HepG2 (cell line): Measurements from ENCODE around the gene HINFP. TPM values are rescaled to one million over a fixed set of nuclear protein-coding genes. Genes with fewer than 3 reads are reported as not detected.

ENCODE experiments used
- CSRNP2 ChIP-seq: sonication (generic); formaldehyde crosslinking; conservative IDR thresholded peaks from 2 replicates; pipeline ENCODE4 v1.8.0; 2022; ENCODE audit warnings: low read depth, missing genetic modification reagents
- ISX ChIP-seq: sonication (generic); formaldehyde crosslinking; conservative IDR thresholded peaks from 2 replicates; pipeline ENCODE4 v1.5.0; 2020; ENCODE audit warnings: missing genetic modification reagents
- MYC ChIP-seq: sonication (generic); formaldehyde crosslinking; IDR thresholded peaks from 2 replicates; pipeline ENCODE4 v1.9.0; 2021; ENCODE audit warnings: missing genetic modification reagents, borderline replicate concordance
- NFIC ChIP-seq: IDR thresholded peaks from 2 replicates; pipeline ENCODE4 v1.6.1; 2012; ENCODE audit warnings: mild to moderate bottlenecking, low read length, inconsistent platforms
- ZNF329 ChIP-seq: sonication (generic); formaldehyde crosslinking; IDR thresholded peaks from 2 replicates; pipeline ENCODE4 v1.9.0; 2021; ENCODE audit warnings: low read depth, mild to moderate bottlenecking, missing genetic modification reagents
- ZNF432 ChIP-seq: sonication (generic); formaldehyde crosslinking; IDR thresholded peaks from 2 replicates; pipeline ENCODE4 v1.5.0; 2020; ENCODE audit warnings: missing genetic modification reagents, mild to moderate bottlenecking, borderline replicate concordance
- ZNF576 ChIP-seq: sonication (generic); formaldehyde crosslinking; IDR thresholded peaks from 2 replicates; pipeline ENCODE4 v1.4.0; 2020; ENCODE audit warnings: mild to moderate bottlenecking, missing genetic modification reagents
- ZNF639 ChIP-seq: conservative IDR thresholded peaks from 2 replicates; pipeline ENCODE4 v1.6.1; 2018; ENCODE audit warnings: missing genetic modification reagents
- ZNF780A ChIP-seq: sonication (generic); formaldehyde crosslinking; IDR thresholded peaks from 2 replicates; pipeline ENCODE4 v1.8.0; 2022; ENCODE audit warnings: mild to moderate bottlenecking, missing genetic modification reagents, moderate library complexity
- polyA plus RNA-seq, 8 experiments: library from polyadenylated mRNA; depleted of rRNA in 3 of 8; stranded (reverse) in 7 of 8; unstranded in 1 of 8; fragments of >200 nt; fragmentation: Illumina TruSeq in 4 of 8; extraction: Trizol in 4 of 8; gene quantifications; 2 replicates each; pipeline versions ENCODE4 v1.2.1 to v1.2.3, GENCODE V29; 2011 to 2016; ENCODE audit warnings: low read depth in 4 of 8, missing spikeins in 1 of 8, mixed read lengths in 1 of 8; ENCODE audit not compliant: insufficient read depth in 1 of 8
- total RNA-seq, 5 experiments: library from RNA; depleted of rRNA; stranded (reverse); fragments of >200 nt; fragmentation: Illumina TruSeq; extraction: Trizol; gene quantifications; 2 replicates each; pipeline ENCODE4 v1.2.3, GENCODE V29; 2016; ENCODE audit warnings: low read depth in 1 of 5
- TF ChIP-seq, protein P1 (sequence below): sonication (generic); formaldehyde crosslinking; conservative IDR thresholded peaks from 2 replicates; pipeline ENCODE4 v1.4.0; 2020; ENCODE audit warnings: missing genetic modification reagents
- TF ChIP-seq, protein P2 (sequence below): sonication (generic); formaldehyde crosslinking; IDR thresholded peaks from 2 replicates; pipeline ENCODE4 v1.4.0; 2020; ENCODE audit warnings: missing genetic modification reagents
- TF ChIP-seq, protein P3 (sequence below): sonication (generic); formaldehyde crosslinking; IDR thresholded peaks from 2 replicates; pipeline ENCODE4 v1.4.0; 2020; ENCODE audit warnings: missing genetic modification reagents

Gene HINFP
- total and polyA plus RNA-seq, 2 of the 13 experiments (the other 11 are each of a cell fraction or from before 2014, with no cell fraction given) = 15.1 to 21.4 TPM

DNA sequence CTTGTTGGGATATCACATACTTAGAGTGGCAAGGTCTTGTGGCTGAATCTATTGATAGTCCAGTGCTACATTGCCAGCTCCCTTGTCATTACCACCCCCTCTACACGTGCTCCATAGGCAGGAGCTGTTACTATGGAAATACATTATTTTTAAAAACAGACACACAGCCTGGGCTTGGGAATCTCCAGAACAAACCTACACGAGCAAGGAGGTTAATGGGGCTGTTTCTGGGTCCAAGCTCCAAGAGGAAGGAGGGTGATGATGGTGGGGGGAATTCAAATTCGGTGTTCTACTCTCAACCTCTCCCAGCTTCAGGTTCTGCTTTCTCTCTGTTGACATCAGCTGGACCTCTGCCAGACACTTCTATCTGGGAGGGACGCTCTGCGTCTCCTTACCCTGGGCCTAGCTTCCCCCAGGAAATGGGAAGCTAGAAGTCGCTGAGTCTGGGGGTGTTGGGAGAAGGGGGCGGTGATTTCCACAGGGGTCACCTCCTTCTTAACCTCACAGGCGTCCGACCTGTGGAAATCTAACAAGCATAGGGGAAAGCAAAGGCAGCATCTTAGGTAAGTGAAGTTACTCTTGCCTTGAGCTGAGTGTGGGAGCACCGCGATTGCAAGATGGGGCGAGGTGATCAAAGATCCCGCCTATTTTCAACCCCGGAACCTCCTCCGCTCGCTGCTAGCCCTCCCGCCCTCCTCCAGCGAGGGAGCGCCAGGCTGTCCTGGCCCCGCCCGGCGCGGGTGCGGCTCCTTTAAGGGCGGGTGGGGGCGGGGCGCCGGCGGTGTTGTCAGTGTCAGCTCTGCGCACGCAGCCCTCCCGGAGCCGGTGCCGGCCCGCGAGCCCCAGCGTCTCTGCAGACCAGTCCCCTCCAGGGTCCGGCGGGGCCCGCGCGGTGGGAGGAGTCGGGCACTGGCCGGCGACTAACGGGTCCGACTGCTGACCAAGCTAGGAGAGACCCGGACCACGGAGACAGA, 14.5 kb upstream of the HINFP start, which contains the start of gene C2CD2L (continued):
- TF ChIP-seq ZNF576 (CRISPR knock-in tag) (no peak), MYC (CRISPR knock-in tag) (peak; percentile 47; the same call in 1 of the 2 replicates), ZNF780A (CRISPR knock-in tag) (no peak), ZNF329 (no peak), ZNF432 (CRISPR knock-in tag) (no peak), ISX (CRISPR knock-in tag) (no peak), CSRNP2 (CRISPR knock-in tag) (no peak), ZNF639 (CRISPR knock-in tag) (no peak), NFIC (no peak)
- TF ChIP-seq, protein P1, sequence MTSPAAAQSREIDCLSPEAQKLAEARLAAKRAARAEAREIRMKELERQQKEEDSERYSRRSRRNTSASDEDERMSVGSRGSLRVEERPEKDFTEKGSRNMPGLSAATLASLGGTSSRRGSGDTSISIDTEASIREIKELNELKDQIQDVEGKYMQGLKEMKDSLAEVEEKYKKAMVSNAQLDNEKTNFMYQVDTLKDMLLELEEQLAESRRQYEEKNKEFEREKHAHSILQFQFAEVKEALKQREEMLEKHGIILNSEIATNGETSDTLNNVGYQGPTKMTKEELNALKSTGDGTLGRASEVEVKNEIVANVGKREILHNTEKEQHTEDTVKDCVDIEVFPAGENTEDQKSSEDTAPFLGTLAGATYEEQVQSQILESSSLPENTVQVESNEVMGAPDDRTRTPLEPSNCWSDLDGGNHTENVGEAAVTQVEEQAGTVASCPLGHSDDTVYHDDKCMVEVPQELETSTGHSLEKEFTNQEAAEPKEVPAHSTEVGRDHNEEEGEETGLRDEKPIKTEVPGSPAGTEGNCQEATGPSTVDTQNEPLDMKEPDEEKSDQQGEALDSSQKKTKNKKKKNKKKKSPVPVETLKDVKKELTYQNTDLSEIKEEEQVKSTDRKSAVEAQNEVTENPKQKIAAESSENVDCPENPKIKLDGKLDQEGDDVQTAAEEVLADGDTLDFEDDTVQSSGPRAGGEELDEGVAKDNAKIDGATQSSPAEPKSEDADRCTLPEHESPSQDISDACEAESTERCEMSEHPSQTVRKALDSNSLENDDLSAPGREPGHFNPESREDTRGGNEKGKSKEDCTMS = no peak
- TF ChIP-seq, protein P2, sequence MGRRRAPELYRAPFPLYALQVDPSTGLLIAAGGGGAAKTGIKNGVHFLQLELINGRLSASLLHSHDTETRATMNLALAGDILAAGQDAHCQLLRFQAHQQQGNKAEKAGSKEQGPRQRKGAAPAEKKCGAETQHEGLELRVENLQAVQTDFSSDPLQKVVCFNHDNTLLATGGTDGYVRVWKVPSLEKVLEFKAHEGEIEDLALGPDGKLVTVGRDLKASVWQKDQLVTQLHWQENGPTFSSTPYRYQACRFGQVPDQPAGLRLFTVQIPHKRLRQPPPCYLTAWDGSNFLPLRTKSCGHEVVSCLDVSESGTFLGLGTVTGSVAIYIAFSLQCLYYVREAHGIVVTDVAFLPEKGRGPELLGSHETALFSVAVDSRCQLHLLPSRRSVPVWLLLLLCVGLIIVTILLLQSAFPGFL (CRISPR knock-in tag) = no peak
- TF ChIP-seq, protein P3, sequence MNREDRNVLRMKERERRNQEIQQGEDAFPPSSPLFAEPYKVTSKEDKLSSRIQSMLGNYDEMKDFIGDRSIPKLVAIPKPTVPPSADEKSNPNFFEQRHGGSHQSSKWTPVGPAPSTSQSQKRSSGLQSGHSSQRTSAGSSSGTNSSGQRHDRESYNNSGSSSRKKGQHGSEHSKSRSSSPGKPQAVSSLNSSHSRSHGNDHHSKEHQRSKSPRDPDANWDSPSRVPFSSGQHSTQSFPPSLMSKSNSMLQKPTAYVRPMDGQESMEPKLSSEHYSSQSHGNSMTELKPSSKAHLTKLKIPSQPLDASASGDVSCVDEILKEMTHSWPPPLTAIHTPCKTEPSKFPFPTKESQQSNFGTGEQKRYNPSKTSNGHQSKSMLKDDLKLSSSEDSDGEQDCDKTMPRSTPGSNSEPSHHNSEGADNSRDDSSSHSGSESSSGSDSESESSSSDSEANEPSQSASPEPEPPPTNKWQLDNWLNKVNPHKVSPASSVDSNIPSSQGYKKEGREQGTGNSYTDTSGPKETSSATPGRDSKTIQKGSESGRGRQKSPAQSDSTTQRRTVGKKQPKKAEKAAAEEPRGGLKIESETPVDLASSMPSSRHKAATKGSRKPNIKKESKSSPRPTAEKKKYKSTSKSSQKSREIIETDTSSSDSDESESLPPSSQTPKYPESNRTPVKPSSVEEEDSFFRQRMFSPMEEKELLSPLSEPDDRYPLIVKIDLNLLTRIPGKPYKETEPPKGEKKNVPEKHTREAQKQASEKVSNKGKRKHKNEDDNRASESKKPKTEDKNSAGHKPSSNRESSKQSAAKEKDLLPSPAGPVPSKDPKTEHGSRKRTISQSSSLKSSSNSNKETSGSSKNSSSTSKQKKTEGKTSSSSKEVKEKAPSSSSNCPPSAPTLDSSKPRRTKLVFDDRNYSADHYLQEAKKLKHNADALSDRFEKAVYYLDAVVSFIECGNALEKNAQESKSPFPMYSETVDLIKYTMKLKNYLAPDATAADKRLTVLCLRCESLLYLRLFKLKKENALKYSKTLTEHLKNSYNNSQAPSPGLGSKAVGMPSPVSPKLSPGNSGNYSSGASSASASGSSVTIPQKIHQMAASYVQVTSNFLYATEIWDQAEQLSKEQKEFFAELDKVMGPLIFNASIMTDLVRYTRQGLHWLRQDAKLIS = no peak
